ENCODE measurements around the gene AP3S2. TPM values are rescaled to one million over a fixed set of nuclear protein-coding genes. Genes with fewer than 3 reads are reported as not detected.
"Not testable (repeated sequence)": the region's sequence is repeated elsewhere in the genome, so short reads cannot be mapped to it uniquely, and the experiment has no call there.

The AP3S2 gene
- total RNA-seq, 1 experiment from 2014 or later, result 123 TPM

- in situ Hi-C loops (cut with HindIII; ENCODE audit: low pct_unique_long_range_greater_than_20kb, low sequenced_read_pairs), result loop anchor here (10.0 kb wide), 1 partner anchor 102 kb away; the partner anchor contains the start of gene MESP2
- no peak for DNase-seq (ENCODE audit: low read depth)
These were observed 17.3 kb downstream of the AP3S2 start for GRCh38 chr15:89876396-89877082.

GRCh38 chr15:89875741-89876140, 18.1 kb downstream of the AP3S2 start:
- no peak for DNase-seq (ENCODE audit: low read depth)
- in situ Hi-C loops (cut with HindIII; ENCODE audit: low pct_unique_long_range_greater_than_20kb, low sequenced_read_pairs), result loop anchor here (10.0 kb wide), 1 partner anchor 101 kb away; the partner anchor contains the start of gene MESP2

GRCh38 chr15:89874926-89875564, 18.7 kb downstream of the AP3S2 start:
- peak; percentile 53 for DNase-seq (ENCODE audit: low read depth)
- in situ Hi-C loops (cut with HindIII; ENCODE audit: low pct_unique_long_range_greater_than_20kb, low sequenced_read_pairs), result loop anchor here (10.0 kb wide), 1 partner anchor 100 kb away; the partner anchor contains the start of gene MESP2

GRCh38 chr15:89870688-89871288, 23.0 kb downstream of the AP3S2 start:
- no peak for DNase-seq (ENCODE audit: low read depth)
- in situ Hi-C loops (cut with HindIII; ENCODE audit: low pct_unique_long_range_greater_than_20kb, low sequenced_read_pairs), result loop anchor here (10.0 kb wide), 1 partner anchor 96 kb away; the partner anchor contains the start of gene MESP2

GRCh38 chr15:89870006-89870405, 23.8 kb downstream of the AP3S2 start:
- in situ Hi-C loops (cut with HindIII; ENCODE audit: low pct_unique_long_range_greater_than_20kb, low sequenced_read_pairs), result loop anchor here (10.0 kb wide), 1 partner anchor 95 kb away; the partner anchor contains the start of gene MESP2

GRCh38 chr15:89869490-89869889, 24.3 kb downstream of the AP3S2 start:
- DNase-seq (ENCODE audit: low read depth); in situ Hi-C loops (cut with HindIII; ENCODE audit: low pct_unique_long_range_greater_than_20kb, low sequenced_read_pairs): not testable (repeated sequence)

More at GRCh38 chr15:89870006-89870405, 23.8 kb downstream of the AP3S2 start:
- DNase-seq (ENCODE audit: low read depth), result no peak

- DNase-seq (ENCODE audit: low read depth), result no peak
- in situ Hi-C loops (cut with HindIII; ENCODE audit: low pct_unique_long_range_greater_than_20kb, low sequenced_read_pairs), result no loop called here
These were observed 28.6 kb downstream of the AP3S2 start for GRCh38 chr15:89864958-89865739.

- no peak for DNase-seq (ENCODE audit: low read depth)
- in situ Hi-C loops (cut with HindIII; ENCODE audit: low pct_unique_long_range_greater_than_20kb, low sequenced_read_pairs), result no loop called here
These were observed 29.9 kb downstream of the AP3S2 start for GRCh38 chr15:89863918-89864317.

- in situ Hi-C loops (cut with HindIII; ENCODE audit: low pct_unique_long_range_greater_than_20kb, low sequenced_read_pairs), result no loop called here
- DNase-seq (ENCODE audit: low read depth), result no peak
These were observed 32.9 kb downstream of the AP3S2 start for GRCh38 chr15:89860891-89861290.

GRCh38 chr15:89860431-89860830, 33.4 kb downstream of the AP3S2 start:
- in situ Hi-C loops (cut with HindIII; ENCODE audit: low pct_unique_long_range_greater_than_20kb, low sequenced_read_pairs), result no loop called here
- DNase-seq (ENCODE audit: low read depth), result no peak

GRCh38 chr15:89858661-89859458, 34.9 kb downstream of the AP3S2 start:
- in situ Hi-C loops (cut with HindIII; ENCODE audit: low pct_unique_long_range_greater_than_20kb, low sequenced_read_pairs), result no loop called here
- DNase-seq (ENCODE audit: low read depth), result no peak

- DNase-seq (ENCODE audit: low read depth), result peak; percentile 87
These were observed 36.1 kb downstream of the AP3S2 start for GRCh38 chr15:89857673-89858072.

GRCh38 chr15:89855948-89856347, 37.8 kb downstream of the AP3S2 start:
- no peak for DNase-seq (ENCODE audit: low read depth)
- in situ Hi-C loops (cut with HindIII; ENCODE audit: low pct_unique_long_range_greater_than_20kb, low sequenced_read_pairs), result no loop called here

More at GRCh38 chr15:89857673-89858072, 36.1 kb downstream of the AP3S2 start:
- in situ Hi-C loops (cut with HindIII; ENCODE audit: low pct_unique_long_range_greater_than_20kb, low sequenced_read_pairs), result no loop called here

- DNase-seq (ENCODE audit: low read depth); in situ Hi-C loops (cut with HindIII; ENCODE audit: low pct_unique_long_range_greater_than_20kb, low sequenced_read_pairs): not testable (repeated sequence)
These were observed 38.9 kb downstream of the AP3S2 start for GRCh38 chr15:89854863-89855262.

- in situ Hi-C loops (cut with HindIII; ENCODE audit: low pct_unique_long_range_greater_than_20kb, low sequenced_read_pairs), result no loop called here
- no peak for DNase-seq (ENCODE audit: low read depth)
These were observed 41.3 kb downstream of the AP3S2 start for GRCh38 chr15:89852342-89852995.

- DNase-seq (ENCODE audit: low read depth), result peak; percentile 67
- in situ Hi-C loops (cut with HindIII; ENCODE audit: low pct_unique_long_range_greater_than_20kb, low sequenced_read_pairs), result no loop called here
These were observed 42.0 kb downstream of the AP3S2 start for GRCh38 chr15:89851673-89852341.

GRCh38 chr15:89848970-89849292, 44.9 kb downstream of the AP3S2 start:
- no peak for DNase-seq (ENCODE audit: low read depth)
- in situ Hi-C loops (cut with HindIII; ENCODE audit: low pct_unique_long_range_greater_than_20kb, low sequenced_read_pairs), result no loop called here

Measured in Caki2 (cell line).